GM21381 (cell line): ENCODE measurements around the gene TTC28.
"Not testable (repeated sequence)": the region's sequence is repeated elsewhere in the genome, so short reads cannot be mapped to it uniquely, and the experiment has no call there.

Source experiments
- ATAC-seq: cut with Tn5 transposase; IDR thresholded peaks from one replicate; pipeline ENCODE4 v1.9.1; 2021; ENCODE audit warnings: mild to moderate bottlenecking, moderate library complexity; ENCODE audit not compliant: unreplicated experiment

TTC28 gene

DNA sequence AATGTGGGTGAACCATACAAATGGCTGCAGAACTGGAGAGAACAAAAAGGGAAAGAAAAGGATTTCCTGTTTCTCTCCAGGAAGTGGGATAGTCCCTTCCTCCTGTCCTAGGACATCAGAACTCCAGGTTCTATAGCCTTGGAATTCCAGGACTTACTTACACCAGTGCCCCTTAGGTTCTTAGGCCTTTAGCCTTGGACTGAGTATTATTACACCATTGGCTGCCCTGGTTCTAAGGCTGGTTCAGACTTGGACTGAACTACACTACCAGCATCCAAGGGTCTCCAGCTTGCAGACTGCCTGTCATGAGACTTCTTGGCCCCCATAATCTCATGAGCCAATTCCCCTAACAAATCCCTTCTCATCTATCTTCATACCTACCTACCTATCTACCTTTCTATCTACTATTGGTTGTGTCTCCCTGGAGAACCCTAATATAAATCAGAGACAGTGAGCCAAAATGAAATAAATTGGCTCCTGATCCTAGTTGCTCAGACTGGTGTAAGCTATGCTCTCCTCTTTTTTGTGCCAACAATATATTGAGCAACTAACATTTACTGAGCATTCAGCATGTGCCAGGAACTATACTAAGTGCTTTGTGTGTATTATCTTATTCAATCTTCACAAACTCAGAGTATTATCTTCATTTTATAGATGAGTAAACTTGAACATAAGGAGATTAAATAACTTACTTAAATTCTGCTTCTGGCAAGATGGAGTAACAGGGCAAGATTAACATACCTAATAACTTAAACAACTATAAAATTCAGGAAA is 303.7 kb downstream of the TTC28 start:
- no peak for ATAC-seq

DNA sequence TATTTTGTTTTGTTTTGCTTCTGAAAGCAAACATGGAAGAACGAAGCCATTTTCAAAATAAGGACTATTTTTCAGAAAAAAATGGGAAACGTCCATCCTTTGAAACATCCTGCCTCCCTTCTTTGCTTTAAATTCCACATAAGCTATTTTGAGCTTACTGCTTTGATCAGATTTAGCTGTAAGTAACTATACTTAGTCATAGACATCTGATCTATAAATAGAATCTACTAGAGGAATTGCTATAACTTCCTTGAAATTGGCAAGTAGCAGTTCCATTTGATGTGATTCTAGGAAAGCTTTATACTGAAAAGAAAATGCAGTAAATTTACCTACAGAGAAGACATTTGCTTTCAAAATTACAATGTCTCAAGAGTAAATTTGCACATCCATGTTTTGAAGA is 305.8 kb downstream of the TTC28 start:
- no peak for ATAC-seq

DNA sequence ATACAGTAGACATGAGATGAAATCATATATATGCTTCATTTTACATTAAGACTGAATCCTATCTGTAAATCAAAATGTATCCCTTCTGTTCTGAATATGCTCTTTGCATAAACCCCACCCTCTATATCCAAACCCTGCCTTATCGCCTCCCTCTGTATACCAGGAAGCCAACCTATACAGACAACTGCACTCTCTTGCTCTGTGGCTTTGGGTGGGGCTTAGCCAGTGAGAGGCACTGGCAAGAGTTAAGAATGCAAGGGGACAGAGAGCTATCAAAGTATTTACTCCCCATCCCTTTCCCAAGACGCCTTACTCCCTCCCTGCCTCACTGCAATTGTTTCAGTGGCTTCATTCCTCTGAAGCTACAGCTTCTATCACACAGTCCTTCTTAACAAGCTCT is 309.8 kb downstream of the TTC28 start:
- ATAC-seq = no peak

DNA sequence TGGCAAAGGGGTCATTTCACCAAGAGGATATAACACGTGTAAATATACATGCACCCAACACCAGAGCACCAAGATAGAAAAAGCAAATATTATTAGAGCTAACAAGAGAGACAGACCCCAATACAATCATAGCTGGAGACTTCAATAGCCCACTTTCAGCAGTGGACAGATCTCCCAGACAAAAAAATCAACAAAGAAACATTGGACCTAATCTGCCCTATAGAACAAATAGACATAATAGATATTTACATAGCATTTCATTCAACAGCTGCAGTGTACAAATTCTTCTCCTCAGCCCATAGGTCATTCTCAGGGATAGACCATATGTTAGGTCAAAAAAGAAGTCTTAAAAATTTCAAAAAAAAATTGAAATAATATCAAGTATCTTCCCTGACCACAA is 312.8 kb downstream of the TTC28 start:
- ATAC-seq = no peak

DNA sequence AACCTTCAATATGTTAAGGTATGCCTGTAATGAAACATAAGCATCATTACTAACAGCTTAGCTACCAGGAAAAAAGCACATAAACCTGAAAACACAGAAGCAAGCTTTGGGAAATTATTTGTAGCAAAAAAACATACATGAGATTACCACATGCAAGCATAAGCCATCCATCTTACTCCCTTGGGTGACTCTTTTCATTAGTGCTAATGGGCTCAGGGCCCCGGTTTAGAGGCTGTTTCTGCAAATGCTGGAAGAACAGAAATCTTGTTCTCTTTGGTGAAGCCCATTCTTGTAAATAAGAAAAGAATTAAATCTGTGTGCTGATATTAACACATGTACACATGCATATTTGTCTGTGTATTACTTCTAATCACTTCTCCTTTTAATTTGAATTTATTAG is 314.3 kb downstream of the TTC28 start:
- ATAC-seq = no peak

DNA sequence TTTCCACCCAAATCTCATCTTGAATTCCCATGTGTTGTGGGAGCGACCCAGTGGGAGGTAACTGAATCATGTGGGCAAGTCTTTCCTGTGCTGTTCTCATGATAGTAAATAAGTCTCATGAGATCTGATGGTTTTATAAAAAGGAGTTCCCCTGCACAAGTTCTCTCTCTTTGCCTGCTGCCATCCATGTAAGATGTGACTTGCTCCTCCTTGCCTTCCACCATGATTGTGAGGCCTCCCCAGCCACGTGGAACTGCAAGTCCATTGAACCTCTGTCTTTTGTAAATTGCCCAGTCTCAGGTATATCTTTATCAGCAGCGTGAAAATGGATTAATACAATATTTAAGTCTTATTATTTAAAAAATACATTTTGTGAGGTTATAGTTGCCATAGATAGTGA is 315.5 kb downstream of the TTC28 start:
- not testable (repeated sequence) for ATAC-seq

DNA sequence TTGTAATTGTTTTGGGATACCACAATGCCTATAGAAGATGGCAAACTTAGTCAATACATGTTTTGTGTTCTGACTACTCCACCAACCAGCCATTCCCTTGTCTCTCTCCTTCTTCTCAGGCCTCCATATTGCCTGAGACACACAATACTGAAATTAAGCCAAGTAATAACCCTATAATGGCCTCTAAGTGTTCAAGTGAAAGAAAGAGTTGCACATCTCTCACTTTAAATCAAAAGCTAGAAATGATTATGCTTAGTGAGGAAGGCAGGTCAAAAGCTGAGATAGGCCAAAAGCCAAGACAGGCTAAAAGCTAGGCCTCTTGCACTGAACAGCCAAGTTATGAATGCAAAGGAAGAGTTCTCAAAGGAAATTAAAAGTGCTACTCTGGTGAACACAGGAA is 318.7 kb downstream of the TTC28 start:
- ATAC-seq = no peak

DNA sequence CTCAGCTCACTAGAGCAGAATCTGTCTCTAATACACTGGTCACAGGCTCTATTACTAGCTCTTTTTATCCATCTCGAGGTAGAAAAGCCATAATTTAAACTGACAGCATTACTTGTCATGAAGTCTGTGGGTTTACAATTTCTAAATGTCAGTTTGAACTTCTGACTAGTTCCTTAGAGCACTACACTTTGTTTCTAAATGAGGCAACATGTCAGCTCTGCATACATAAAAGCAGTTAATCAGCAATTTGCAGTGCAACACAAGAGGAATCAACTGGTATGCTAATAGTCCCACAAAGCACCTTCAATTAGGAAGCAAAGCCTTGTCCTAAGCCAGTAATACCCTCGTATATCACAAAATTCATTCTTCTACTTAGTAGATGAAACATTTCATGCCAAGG is 321.3 kb downstream of the TTC28 start:
- no peak for ATAC-seq

DNA sequence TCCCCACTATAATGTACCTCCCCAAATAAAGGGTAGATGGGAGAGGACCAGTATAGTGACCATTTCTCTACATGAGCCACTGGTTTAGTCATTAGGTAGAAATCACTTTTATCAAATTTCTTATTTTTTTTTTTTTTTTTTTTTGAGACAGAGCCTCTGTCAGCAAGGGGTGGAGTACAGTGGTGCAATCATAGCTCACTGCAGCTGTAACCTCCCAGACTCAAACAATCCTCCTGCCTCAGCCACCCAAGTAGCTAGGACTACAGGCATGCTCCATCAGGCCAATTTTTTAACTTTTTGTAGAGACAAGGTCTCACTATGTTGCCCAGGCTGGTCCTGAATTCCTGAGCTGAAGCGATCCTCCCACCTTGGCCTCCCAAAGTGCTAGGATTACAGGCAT is 322.4 kb downstream of the TTC28 start:
- ATAC-seq = no peak

DNA sequence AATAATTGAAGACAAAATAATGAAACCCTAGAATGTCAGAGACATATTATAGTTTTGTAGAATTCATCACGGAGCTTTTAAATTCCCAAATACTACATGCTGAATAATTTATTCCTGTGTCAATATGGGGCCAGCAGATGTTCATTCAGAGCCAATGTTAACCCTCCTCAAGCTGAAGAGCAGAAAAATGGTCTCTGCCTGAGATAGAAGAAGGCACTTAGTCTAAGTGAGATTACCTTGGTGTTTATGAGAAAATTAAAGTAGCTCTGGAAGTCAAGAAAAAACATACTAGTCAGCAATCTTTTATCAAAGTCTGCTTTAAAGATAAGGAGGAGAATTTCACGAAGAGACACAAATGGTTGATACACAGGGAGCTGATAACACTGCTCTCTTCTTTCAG is 328.2 kb downstream of the TTC28 start:
- ATAC-seq = no peak

DNA sequence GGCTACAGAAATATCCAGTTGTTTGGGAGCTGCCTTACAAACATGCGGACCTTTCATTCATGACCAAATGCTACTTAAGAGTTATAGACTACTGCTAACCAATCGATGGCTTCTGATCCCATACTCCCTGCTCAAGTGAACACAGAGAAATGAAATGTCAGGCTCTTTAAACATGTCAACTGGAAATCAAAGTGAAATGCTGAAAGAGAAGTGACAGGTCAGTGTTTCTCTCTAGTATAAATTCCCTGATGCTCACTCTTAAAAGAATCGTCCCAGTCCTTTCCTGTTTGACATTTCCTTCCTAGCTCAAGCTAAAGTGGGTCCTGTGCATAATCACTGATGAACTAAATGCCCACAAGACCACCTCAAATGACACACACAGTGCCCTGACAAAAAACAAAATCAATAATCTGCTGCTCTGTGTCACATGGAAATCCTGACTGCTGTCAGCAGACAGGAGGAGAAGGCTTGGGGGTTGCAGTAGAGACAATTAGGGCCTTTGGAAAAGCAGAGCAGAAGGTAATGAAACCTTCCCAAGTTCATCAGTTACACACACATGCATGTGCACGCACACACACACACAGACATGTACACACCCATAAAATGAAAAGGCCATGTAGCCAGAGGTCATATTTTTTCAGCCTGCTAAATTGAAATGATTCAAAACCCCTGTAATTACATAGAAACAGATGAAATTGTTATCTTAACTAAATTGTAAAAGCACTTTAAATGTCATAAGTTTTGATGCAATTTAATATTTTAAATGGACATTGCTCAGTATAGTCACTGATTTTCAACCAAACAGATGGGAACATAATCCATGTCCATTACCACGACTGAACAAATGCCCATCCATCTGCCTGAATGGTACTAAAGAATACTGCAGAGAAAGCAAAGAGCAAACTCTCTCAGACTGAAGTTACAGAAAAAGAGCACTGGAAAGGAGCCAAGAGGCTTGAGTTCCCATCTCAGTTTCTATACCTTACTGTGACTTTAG is 330.7 kb downstream of the TTC28 start:
- no peak for ATAC-seq

DNA sequence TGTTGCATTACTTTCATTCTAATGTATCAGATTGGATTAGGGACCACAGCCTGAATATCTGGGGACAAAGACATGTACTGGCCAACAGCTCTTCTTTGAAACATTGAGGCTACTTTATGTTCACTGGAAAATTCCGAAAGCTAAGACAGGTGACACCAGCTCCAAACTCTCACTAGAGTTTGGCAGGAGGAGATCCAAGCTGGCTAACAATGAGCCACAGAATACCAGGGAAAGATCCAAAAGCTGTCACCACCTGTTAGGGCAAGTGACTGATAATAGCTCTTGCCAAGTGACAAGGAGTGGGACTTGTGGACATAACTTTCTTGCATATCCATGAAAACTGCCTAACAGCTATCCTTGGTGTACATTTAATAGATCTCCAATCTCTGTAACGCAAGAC is 333.3 kb downstream of the TTC28 start:
- ATAC-seq = no peak

DNA sequence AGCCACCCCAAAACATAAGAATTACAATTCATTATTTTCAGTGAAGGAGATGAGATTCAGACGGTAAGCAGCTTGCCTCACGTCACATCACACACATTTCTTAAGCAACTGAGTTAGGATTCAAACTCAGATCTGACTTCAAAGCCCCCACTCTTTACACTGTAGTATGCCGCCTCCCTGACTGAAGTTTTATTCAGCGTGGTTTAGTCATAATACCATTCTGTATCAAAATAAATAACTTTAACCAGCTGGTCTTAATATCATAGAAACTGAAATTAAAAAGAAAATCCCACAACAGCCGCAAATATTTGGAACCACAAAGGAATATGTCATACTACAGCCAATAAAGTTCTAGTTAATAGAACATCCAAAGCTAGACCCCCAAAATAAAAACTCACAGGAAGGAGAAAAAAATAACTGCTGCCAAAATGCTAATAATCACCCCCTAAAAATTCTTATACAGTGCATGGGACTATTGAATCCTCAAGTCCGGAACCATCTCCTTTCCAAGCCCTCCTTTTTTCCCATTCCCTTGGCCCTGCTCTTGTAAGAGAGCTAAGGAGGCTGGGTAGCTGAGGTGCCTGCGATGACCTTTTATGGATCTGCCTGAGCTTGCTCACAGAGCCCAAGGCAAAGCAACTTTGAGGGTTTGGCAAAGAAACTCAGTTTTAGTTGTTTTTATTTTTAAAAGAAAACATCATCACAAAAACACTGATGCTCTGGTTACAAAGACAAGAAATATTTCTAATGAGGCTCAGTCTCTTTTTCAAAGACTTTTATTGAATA is 334.5 kb downstream of the TTC28 start:
- ATAC-seq = no peak

DNA sequence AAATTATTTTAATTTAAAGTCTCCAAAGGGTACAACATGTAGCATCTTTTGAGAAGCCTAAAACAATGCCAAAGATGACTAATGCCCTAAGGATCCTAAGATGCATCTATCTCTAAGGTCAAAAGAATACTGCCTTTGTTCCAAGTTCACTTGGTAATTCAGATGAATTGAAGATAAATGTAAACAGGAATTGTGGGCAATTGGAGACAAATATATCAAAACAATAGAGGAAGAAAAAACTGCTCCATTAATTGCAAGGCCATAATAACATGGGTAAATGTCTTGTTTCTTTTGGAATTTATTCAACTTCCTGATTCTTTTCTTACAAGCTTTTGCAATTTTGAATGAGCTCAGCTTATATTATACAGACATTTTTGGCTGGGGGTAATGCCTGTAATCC is 338.6 kb downstream of the TTC28 start:
- ATAC-seq = no peak

DNA sequence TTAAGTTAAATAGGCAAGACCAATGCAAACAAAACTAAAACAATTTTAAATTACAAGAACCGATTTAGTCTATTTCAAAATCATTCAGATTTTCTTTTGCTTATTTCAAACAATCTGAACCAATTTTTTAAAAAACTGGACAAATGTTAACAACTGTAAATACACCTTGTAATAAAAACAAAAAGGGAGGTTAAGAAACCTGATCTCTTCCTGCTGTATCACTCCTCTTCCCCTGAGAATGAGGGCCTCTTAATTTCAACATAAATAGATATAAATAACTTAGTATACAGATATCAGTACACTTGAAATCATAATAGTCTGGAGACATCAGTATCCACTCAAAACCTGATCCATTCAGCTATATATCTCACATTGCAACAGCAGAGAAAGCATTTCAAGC is 346.6 kb downstream of the TTC28 start:
- ATAC-seq = no peak

DNA sequence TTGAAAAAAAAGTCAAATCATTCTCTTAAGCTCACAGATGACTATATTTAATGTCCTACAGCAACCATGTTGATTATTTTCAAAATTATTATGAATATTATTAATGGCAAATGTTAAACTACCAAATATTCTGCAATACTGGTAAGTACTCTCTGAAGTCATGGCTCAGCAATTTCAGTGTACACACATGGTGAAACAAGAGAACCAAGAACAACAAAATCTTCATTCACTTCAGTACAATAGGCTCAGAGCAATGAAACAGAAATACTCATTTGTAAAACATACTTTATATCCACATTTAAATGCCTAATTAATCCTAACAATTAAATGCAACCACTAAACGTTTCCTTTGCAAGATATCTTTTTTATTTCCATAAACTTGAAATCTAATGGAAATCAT is 347.2 kb downstream of the TTC28 start:
- ATAC-seq = no peak

DNA sequence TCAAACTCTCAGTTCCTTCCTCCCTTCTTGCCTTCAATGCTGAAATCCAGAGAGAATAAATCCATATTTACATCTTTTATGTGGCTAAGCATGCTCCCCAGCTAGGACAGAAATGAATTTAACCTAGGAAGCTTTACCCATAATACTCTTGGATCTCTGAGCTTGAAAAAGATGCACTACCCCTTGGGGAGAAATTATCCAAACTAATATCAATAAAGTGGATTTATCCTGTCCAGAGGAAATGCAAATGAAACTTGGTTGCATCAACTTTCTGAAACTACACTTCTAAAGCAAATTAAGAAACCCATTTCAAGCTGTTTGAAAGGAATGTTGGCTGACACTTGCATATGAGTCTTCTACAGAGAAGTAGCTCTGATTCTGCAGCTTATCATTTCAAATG is 347.9 kb downstream of the TTC28 start:
- no peak for ATAC-seq

DNA sequence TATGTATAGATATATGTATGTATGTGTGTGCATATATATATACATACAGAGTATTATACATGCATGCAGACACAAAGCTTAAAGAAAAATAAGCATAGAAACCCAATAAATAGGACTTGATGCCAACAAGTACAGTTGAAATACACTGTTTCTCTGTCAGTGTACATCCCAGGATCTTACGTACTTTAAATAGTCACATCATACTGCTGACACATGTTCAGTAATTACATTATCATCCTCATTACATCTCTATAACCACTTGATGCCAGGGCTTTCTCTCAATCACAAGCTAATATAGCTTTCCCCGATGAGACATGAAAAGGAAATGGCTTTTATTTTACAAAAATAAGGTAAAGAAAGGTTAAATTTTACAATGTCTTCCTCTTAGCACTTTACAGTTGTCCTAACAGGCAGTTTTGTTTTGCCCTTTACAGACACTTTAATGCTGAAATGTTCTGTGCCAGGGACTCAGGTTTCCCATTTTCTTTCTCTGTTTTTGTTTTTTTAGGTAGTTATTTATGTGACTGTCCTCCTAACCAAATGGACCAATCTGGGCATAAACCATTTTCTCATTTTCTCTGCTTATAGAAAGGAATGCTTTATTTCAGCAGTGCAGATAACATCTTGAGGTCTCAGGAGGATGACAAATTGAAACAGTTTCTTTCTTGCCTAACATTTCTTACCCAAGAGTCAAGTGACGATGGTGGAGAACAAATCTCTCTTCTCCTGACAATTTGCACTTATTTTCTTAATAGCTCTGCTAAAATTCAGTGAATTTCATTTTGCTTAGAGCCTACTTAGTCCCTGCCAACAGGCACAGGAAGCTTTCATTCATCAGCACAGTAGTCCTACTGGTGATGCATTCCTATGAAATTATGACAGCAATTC is 350.2 kb downstream of the TTC28 start:
- no peak for ATAC-seq

DNA sequence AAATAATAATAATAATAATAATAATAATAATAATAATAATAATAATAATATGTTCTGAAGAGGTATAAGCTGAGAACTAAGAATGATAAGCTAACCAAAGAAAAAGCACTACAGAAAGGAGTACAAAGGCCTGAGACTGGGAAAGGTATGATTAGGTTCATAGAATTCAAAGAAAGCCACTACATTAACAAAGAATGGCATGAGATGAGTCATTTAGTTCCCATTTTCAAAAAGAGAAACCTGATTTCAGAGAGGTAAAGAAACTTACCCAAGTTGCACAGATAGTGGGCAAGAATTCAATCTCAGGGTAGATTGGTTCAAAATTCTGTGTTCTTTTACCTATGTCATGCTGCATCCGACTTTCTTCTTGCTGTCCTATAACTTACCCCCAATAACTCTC is 350.9 kb downstream of the TTC28 start:
- ATAC-seq = no peak

DNA sequence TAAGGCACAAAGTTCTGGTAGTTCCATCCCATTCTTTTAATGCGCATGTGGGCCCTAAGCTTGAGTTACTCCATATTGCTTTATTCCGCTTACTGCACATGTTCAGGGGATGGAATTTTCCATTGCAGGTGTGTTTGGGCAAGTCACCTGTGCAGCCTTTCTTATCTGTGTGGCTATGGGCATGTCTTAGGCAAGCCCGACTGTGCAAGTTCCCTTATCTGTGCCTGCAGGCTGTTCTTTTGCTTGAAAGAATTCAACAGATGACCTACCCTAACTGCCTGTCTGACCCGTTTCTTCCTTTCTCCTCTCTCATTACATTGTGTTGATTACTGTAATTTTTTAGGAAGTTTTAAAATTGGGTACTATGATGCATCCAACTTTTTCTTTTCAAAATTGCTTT is 363.6 kb downstream of the TTC28 start:
- ATAC-seq = no peak
